H9 (cell line): Measurements from ENCODE around the gene ACYP1. TPM values are rescaled to one million over a fixed set of nuclear protein-coding genes. Genes with fewer than 3 reads are reported as not detected.

Experiments used
- DNase-seq: peaks from one replicate; pipeline ENCODE4 v3.0.0-alpha.2; 2017
- H2AFZ ChIP-seq: one replicate; pipeline ENCODE4 v1.6.1; 2013; ENCODE audit warnings: mild to moderate bottlenecking, low read length, control low read depth, moderate library complexity
- H2AK5ac ChIP-seq: 2 replicates; pipeline ENCODE4 v1.6.1; 2013; ENCODE audit warnings: low read length, control low read depth, mixed read lengths; ENCODE audit not compliant: insufficient read length
- H2BK120ac ChIP-seq: one replicate; pipeline ENCODE4 v1.6.1; 2013; ENCODE audit warnings: low read depth, mild to moderate bottlenecking, low read length, control low read depth, inconsistent platforms; ENCODE audit not compliant: poor library complexity, severe bottlenecking
- H2BK12ac ChIP-seq: 2 replicates; pipeline ENCODE4 v1.6.1; 2013; ENCODE audit warnings: low read length, control low read depth, mixed read lengths, low read depth; ENCODE audit not compliant: insufficient read length
- H2BK15ac ChIP-seq: 2 replicates; pipeline ENCODE4 v1.6.1; 2013; ENCODE audit warnings: low read depth, low read length, control low read depth
- H2BK20ac ChIP-seq: one replicate; pipeline ENCODE4 v1.6.1; 2013; ENCODE audit warnings: low read depth, mild to moderate bottlenecking, low read length, control low read depth, inconsistent platforms; ENCODE audit not compliant: poor library complexity, severe bottlenecking
- H2BK5ac ChIP-seq: 2 replicates; pipeline ENCODE4 v1.6.1; 2013; ENCODE audit warnings: low read length, control low read depth, mixed read lengths; ENCODE audit not compliant: insufficient read length
- H3K14ac ChIP-seq: 2 replicates; pipeline ENCODE4 v1.6.1; 2013; ENCODE audit warnings: low read length, control low read depth; ENCODE audit not compliant: insufficient read depth
- H3K18ac ChIP-seq: 2 replicates; pipeline ENCODE4 v1.6.1; 2013; ENCODE audit warnings: low read depth, mild to moderate bottlenecking, mixed read lengths, low read length, control low read depth; ENCODE audit not compliant: insufficient read length
- H3K23ac ChIP-seq: 2 replicates; pipeline ENCODE4 v1.6.1; 2013; ENCODE audit warnings: low read length, control low read depth, mixed read lengths, low read depth; ENCODE audit not compliant: insufficient read length
- H3K23me2 ChIP-seq: 2 replicates; pipeline ENCODE4 v1.6.1; 2013; ENCODE audit warnings: low read depth, mild to moderate bottlenecking, mixed read lengths, low read length, control low read depth; ENCODE audit not compliant: insufficient read length, poor library complexity, severe bottlenecking
- H3K27ac ChIP-seq: 2 replicates; pipeline ENCODE4 v1.5.1; 2013; ENCODE audit warnings: low read length, control low read depth, mixed read lengths, low read depth; ENCODE audit not compliant: insufficient read length
- H3K27me3 ChIP-seq: 2 replicates; pipeline ENCODE4 v1.6.1; 2013; ENCODE audit warnings: low read length, control low read depth, inconsistent platforms; ENCODE audit not compliant: insufficient read depth
- H3K4ac ChIP-seq: 2 replicates; pipeline ENCODE4 v1.6.1; 2013; ENCODE audit warnings: low read depth, mild to moderate bottlenecking, control low read depth, inconsistent platforms, low read length, moderate library complexity
- H3K4me1 ChIP-seq: 2 replicates; pipeline ENCODE4 v1.6.1; 2013; ENCODE audit warnings: low read length, control low read depth, inconsistent platforms; ENCODE audit not compliant: insufficient read depth
- H3K4me2 ChIP-seq: 2 replicates; pipeline ENCODE4 v1.6.1; 2013; ENCODE audit warnings: low read length, control low read depth, mixed read lengths; ENCODE audit not compliant: insufficient read length, insufficient read depth
- H3K56ac ChIP-seq: 2 replicates; pipeline ENCODE4 v1.6.1; 2013; ENCODE audit warnings: low read depth, mild to moderate bottlenecking, mixed read lengths, low read length, control low read depth; ENCODE audit not compliant: insufficient read length
- H3K79me1 ChIP-seq: 2 replicates; pipeline ENCODE4 v1.6.1; 2013; ENCODE audit warnings: low read depth, mild to moderate bottlenecking, moderate library complexity, low read length, control low read depth, inconsistent platforms; ENCODE audit not compliant: insufficient read depth, poor library complexity, severe bottlenecking
- H3K79me2 ChIP-seq: 2 replicates; pipeline ENCODE4 v1.6.1; 2013; ENCODE audit warnings: low read length, control low read depth, inconsistent platforms; ENCODE audit not compliant: insufficient read depth
- H3K9ac ChIP-seq: 2 replicates; pipeline ENCODE4 v1.6.1; 2013; ENCODE audit warnings: low read length, control low read depth, mixed read lengths; ENCODE audit not compliant: insufficient read length; ENCODE audit errors: extremely low read depth
- H3K9me3 ChIP-seq: one replicate; pipeline ENCODE4 v1.6.1; 2013; ENCODE audit warnings: low read depth, low read length, inconsistent platforms; ENCODE audit not compliant: control insufficient read depth
- H3T11ph ChIP-seq: one replicate; pipeline ENCODE4 v1.6.1; 2013; ENCODE audit warnings: mild to moderate bottlenecking, low read length, control low read depth, inconsistent platforms
- H4K20me1 ChIP-seq: one replicate; pipeline ENCODE4 v1.6.1; 2013; ENCODE audit not compliant: control insufficient read depth, insufficient read length, insufficient read depth
- H4K5ac ChIP-seq: 2 replicates; pipeline ENCODE4 v1.6.1; 2013; ENCODE audit warnings: low read depth, mild to moderate bottlenecking, mixed read lengths, low read length, control low read depth; ENCODE audit not compliant: insufficient read length
- H4K8ac ChIP-seq: replicated peaks from 2 replicates; pipeline ENCODE4 v1.6.1; 2013; ENCODE audit warnings: low read length, control low read depth, mixed read lengths, low read depth; ENCODE audit not compliant: insufficient read length
- H4K91ac ChIP-seq: 2 replicates; pipeline ENCODE4 v1.6.1; 2013; ENCODE audit warnings: low read depth, mild to moderate bottlenecking, moderate library complexity, mixed read lengths, low read length, control low read depth; ENCODE audit not compliant: insufficient read length
- H3K27ac Mint-ChIP-seq, 3 experiments: 2 replicates in 2 of 3; 3 replicates in 1 of 3; pipeline ENCODE4 v1.8.0; 2020 to 2021; ENCODE audit warnings: mixed read lengths in 3 of 3, mild to moderate bottlenecking in 1 of 3, moderate library complexity in 1 of 3
- H3K27me3 Mint-ChIP-seq: 2 replicates; pipeline ENCODE4 v1.8.0; 2021; ENCODE audit warnings: low read depth, mild to moderate bottlenecking, moderate library complexity, mixed read lengths
- H3K36me3 Mint-ChIP-seq, 3 experiments: 2 replicates in 2 of 3; 3 replicates in 1 of 3; pipeline ENCODE4 v1.8.0; 2020 to 2021; ENCODE audit warnings: low read depth in 3 of 3, mixed read lengths in 3 of 3; ENCODE audit not compliant: insufficient read depth in 1 of 3
- H3K4me1 Mint-ChIP-seq, 2 experiments: 2 replicates each; pipeline ENCODE4 v1.8.0; 2020; ENCODE audit warnings: mixed read lengths in 2 of 2
- H3K4me3 Mint-ChIP-seq, 2 experiments: 2 replicates in 1 of 2; 3 replicates in 1 of 2; pipeline ENCODE4 v1.8.0; 2020 to 2021; ENCODE audit warnings: mild to moderate bottlenecking in 2 of 2, mixed read lengths in 2 of 2, moderate library complexity in 1 of 2
- H3K9me3 Mint-ChIP-seq, 2 experiments: 2 replicates in 1 of 2; 3 replicates in 1 of 2; pipeline ENCODE4 v1.8.0; 2020; ENCODE audit warnings: mild to moderate bottlenecking in 2 of 2, mixed read lengths in 2 of 2, moderate library complexity in 1 of 2
- CTCF ChIP-seq: fragments of 200-600 bp; sonication (generic); conservative IDR thresholded peaks from 3 replicates; pipeline ENCODE4 v1.8.0; 2021; ENCODE audit warnings: antibody characterized with exemption, mild to moderate bottlenecking
- WGBS: extraction: QIAGEN DNeasy Blood & Tissue Kit; methylation state at CpG from one replicate; pipeline ENCODE4 v1.1.7; 2013; ENCODE audit warnings: missing lambda C conversion rate, low lambda C conversion rate, mixed read lengths; ENCODE audit not compliant: insufficient read length; ENCODE audit errors: extremely low coverage; 5-methylcytosine and 5-hydroxymethylcytosine counted together
- total RNA-seq: library from RNA; stranded (reverse); gene quantifications from 2 replicates; pipeline ENCODE4 v1.2.1, GENCODE V29; 2021

Gene ACYP1
- total RNA-seq, 1 experiment from 2014 or later = 18.9 TPM

GRCh38 chr14:75049136-75049535 lies 14.7 kb downstream of the ACYP1 start:
- Histone ChIP-seq H2AK5ac (no peak overlapping the region), H4K5ac (no peak overlapping the region), H3K4me2 (no peak overlapping the region), H2BK15ac (no peak overlapping the region), H3K4me1 (0 out of 2 replicates have a peak, but pooled peaks cover 2% of the 10 kb centered on the region), H4K91ac (no peak overlapping the region), H3K79me1 (peaks cover 3% of the 10 kb centered on the region), H2BK20ac (no peak overlapping the region), H3K9ac (no peak overlapping the region), H2BK120ac (no peak overlapping the region), H3K27me3 (no peaks in the 10 kb centered on the region), H3K23me2 (peaks cover 3% of the 10 kb centered on the region), H4K8ac (no peak overlapping the region), H3K56ac (no peak overlapping the region), H2AFZ (no peak overlapping the region), H3T11ph (no peak overlapping the region), H2BK12ac (no peak overlapping the region), H3K14ac (no peak overlapping the region), H3K23ac (no peak overlapping the region), H3K4ac (no peak overlapping the region), H3K9me3 (no peaks in the 10 kb centered on the region), H2BK5ac (no peak overlapping the region), H4K20me1 (no peaks in the 10 kb centered on the region), H3K27ac (no peak overlapping the region), H3K18ac (no peak overlapping the region), H3K79me2 (no peaks in the 10 kb centered on the region)
- WGBS = no CpG with 5 or more reads among the region's 5 CpGs
- Mint-ChIP-seq H3K27ac (no peak overlapping the region), H3K9me3 (no peaks in the 10 kb centered on the region; a peak in 1 of 5 replicates), H3K36me3 (peaks cover 0 to 16% (median 2%) of the 10 kb centered on the region in 3 experiments; a peak in 4 of 7 replicates), H3K4me3 (no peak overlapping the region), H3K27me3 (no peaks in the 10 kb centered on the region), H3K4me1 (no peaks in the 10 kb centered on the region; a peak in 1 of 4 replicates)
- TF ChIP-seq CTCF = no peak
- DNase-seq = no peak
